Activated naive CD8-positive, alpha-beta T cell treated with anti-CD3 and anti-CD28 coated beads, Interleukin-2, amount 10 ng/mL, durations not matched to agents 7 days and 5 days (primary cell): ENCODE measurements around the gene USP17L26. TPM values are rescaled to one million over a fixed set of nuclear protein-coding genes. Genes with fewer than 3 reads are reported as not detected.
"Not testable (repeated sequence)": the region's sequence is repeated elsewhere in the genome, so short reads cannot be mapped to it uniquely, and the experiment has no call there.

Experiments used
- ATAC-seq: fragments of 150-1000 bp; cut with Tn5 transposase; one replicate; pipeline ENCODE4 v1.10.0; 2021; ENCODE audit warnings: low read depth, moderate library complexity
- POLR2A ChIA-PET: fragments of 350-600 bp; sonication (Branson Sonifier 250); formaldehyde crosslinking; loops from one replicate; lab custom pipeline; 2021; ENCODE audit warnings: antibody characterized with exemption; lab: Charles Lee
- DNase-seq: peaks from one replicate; pipeline ENCODE4 v3.0.0; 2021
- H3K27ac Mint-ChIP-seq: one replicate; pipeline ENCODE4 v1.8.0; 2022; ENCODE audit warnings: mild to moderate bottlenecking, mixed read lengths
- H3K27me3 Mint-ChIP-seq: one replicate; pipeline ENCODE4 v1.8.0; 2022; ENCODE audit warnings: mild to moderate bottlenecking, moderate library complexity, mixed read lengths
- H3K36me3 Mint-ChIP-seq: one replicate; pipeline ENCODE4 v1.8.0; 2021; ENCODE audit warnings: mild to moderate bottlenecking, mixed read lengths
- H3K4me1 Mint-ChIP-seq: one replicate; pipeline ENCODE4 v1.8.0; 2021; ENCODE audit warnings: mixed read lengths
- H3K4me3 Mint-ChIP-seq: one replicate; pipeline ENCODE4 v1.8.0; 2022; ENCODE audit warnings: mild to moderate bottlenecking, moderate library complexity, mixed read lengths
- H3K9me3 Mint-ChIP-seq: one replicate; pipeline ENCODE4 v1.8.0; 2021; ENCODE audit warnings: mixed read lengths
- total RNA-seq, 2 experiments: library from RNA; stranded (reverse); gene quantifications; one replicate each; pipeline ENCODE4 v1.2.3, GENCODE V29; 2021

USP17L26 gene
- total RNA-seq: not detected

GRCh38 chr4:9334358-9334757 lies at the start of gene USP17L26:
TSS of gene USP17L26 (plus strand) at chr4:9334658. CDS start at chr4:9334658, 0 bp downstream.
- H3K4me1 Mint-ChIP-seq, H3K27ac Mint-ChIP-seq, DNase-seq, H3K36me3 Mint-ChIP-seq, H3K4me3 Mint-ChIP-seq, H3K9me3 Mint-ChIP-seq, POLR2A ChIA-PET, ATAC-seq, H3K27me3 Mint-ChIP-seq: not testable (repeated sequence)

- DNase-seq, H3K36me3 Mint-ChIP-seq, H3K9me3 Mint-ChIP-seq, POLR2A ChIA-PET, H3K4me1 Mint-ChIP-seq, H3K4me3 Mint-ChIP-seq, H3K27ac Mint-ChIP-seq, ATAC-seq, H3K27me3 Mint-ChIP-seq: not testable (repeated sequence)
Measured at GRCh38 chr4:9324191-9324590, 10.3 kb upstream of the USP17L26 start.

- not testable (repeated sequence) for H3K4me3 Mint-ChIP-seq
Measured at GRCh38 chr4:9324865-9325264, 9.6 kb upstream of the USP17L26 start, which contains the start of gene USP17L24. TSS of gene USP17L24 (plus strand) at chr4:9325165. CDS start at chr4:9325165, 0 bp downstream.

GRCh38 chr4:9329611-9330010 lies 4.8 kb upstream of the USP17L26 start, which contains the start of gene USP17L25:
TSS of gene USP17L25 (plus strand) at chr4:9329911. CDS start at chr4:9329911, 0 bp downstream.
- DNase-seq, H3K4me3 Mint-ChIP-seq, ATAC-seq, H3K27ac Mint-ChIP-seq, POLR2A ChIA-PET, H3K27me3 Mint-ChIP-seq, H3K36me3 Mint-ChIP-seq, H3K9me3 Mint-ChIP-seq, H3K4me1 Mint-ChIP-seq: not testable (repeated sequence)

More at GRCh38 chr4:9324865-9325264, 9.6 kb upstream of the USP17L26 start, which contains the start of gene USP17L24:
- ATAC-seq, H3K4me1 Mint-ChIP-seq, POLR2A ChIA-PET, H3K9me3 Mint-ChIP-seq, DNase-seq, H3K36me3 Mint-ChIP-seq, H3K27ac Mint-ChIP-seq, H3K27me3 Mint-ChIP-seq: not testable (repeated sequence)

GRCh38 chr4:9339103-9339502 lies 4.6 kb downstream of the USP17L26 start, which contains the start of gene USP17L5:
TSS of gene USP17L5 (plus strand) at chr4:9339403. CDS start at chr4:9339403, 0 bp downstream.
- H3K27ac Mint-ChIP-seq, H3K9me3 Mint-ChIP-seq, H3K4me1 Mint-ChIP-seq, POLR2A ChIA-PET, H3K36me3 Mint-ChIP-seq, ATAC-seq, H3K4me3 Mint-ChIP-seq, H3K27me3 Mint-ChIP-seq, DNase-seq: not testable (repeated sequence)

- POLR2A ChIA-PET, H3K4me1 Mint-ChIP-seq, H3K9me3 Mint-ChIP-seq, DNase-seq, H3K4me3 Mint-ChIP-seq, ATAC-seq, H3K36me3 Mint-ChIP-seq, H3K27ac Mint-ChIP-seq, H3K27me3 Mint-ChIP-seq: not testable (repeated sequence)
Measured at GRCh38 chr4:9343848-9344247, 9.4 kb downstream of the USP17L26 start, which contains the start of gene USP17L27. TSS of gene USP17L27 (plus strand) at chr4:9344148. CDS start at chr4:9344148, 0 bp downstream.

GRCh38 chr4:9348593-9348992 lies 14.1 kb downstream of the USP17L26 start, which contains the start of gene USP17L28:
TSS of gene USP17L28 (plus strand) at chr4:9348893. CDS start at chr4:9348893, 0 bp downstream.
- H3K9me3 Mint-ChIP-seq, H3K36me3 Mint-ChIP-seq, H3K4me1 Mint-ChIP-seq, DNase-seq, H3K27me3 Mint-ChIP-seq, POLR2A ChIA-PET, H3K27ac Mint-ChIP-seq, ATAC-seq, H3K4me3 Mint-ChIP-seq: not testable (repeated sequence)

GRCh38 chr4:9350866-9351265 lies 16.4 kb downstream of the USP17L26 start:
- H3K4me1 Mint-ChIP-seq, H3K36me3 Mint-ChIP-seq, H3K4me3 Mint-ChIP-seq, DNase-seq, H3K9me3 Mint-ChIP-seq, H3K27me3 Mint-ChIP-seq, ATAC-seq, POLR2A ChIA-PET, H3K27ac Mint-ChIP-seq: not testable (repeated sequence)

- H3K27ac Mint-ChIP-seq, H3K4me1 Mint-ChIP-seq, POLR2A ChIA-PET, H3K4me3 Mint-ChIP-seq, H3K27me3 Mint-ChIP-seq, ATAC-seq, DNase-seq, H3K36me3 Mint-ChIP-seq, H3K9me3 Mint-ChIP-seq: not testable (repeated sequence)
Measured at GRCh38 chr4:9353338-9353737, 18.9 kb downstream of the USP17L26 start, which contains the start of gene USP17L29. TSS of gene USP17L29 (plus strand) at chr4:9353638. CDS start at chr4:9353638, 0 bp downstream.

GRCh38 chr4:9362829-9363228 lies 28.4 kb downstream of the USP17L26 start, which contains the start of gene USP17L30:
TSS of gene USP17L30 (plus strand) at chr4:9363129. CDS start at chr4:9363129, 0 bp downstream.
- DNase-seq, H3K27me3 Mint-ChIP-seq, POLR2A ChIA-PET, H3K9me3 Mint-ChIP-seq, H3K4me1 Mint-ChIP-seq, H3K4me3 Mint-ChIP-seq, ATAC-seq, H3K27ac Mint-ChIP-seq, H3K36me3 Mint-ChIP-seq: not testable (repeated sequence)

- H3K27me3 Mint-ChIP-seq, H3K27ac Mint-ChIP-seq, POLR2A ChIA-PET, H3K36me3 Mint-ChIP-seq, ATAC-seq, H3K9me3 Mint-ChIP-seq, H3K4me3 Mint-ChIP-seq, DNase-seq, H3K4me1 Mint-ChIP-seq: not testable (repeated sequence)
Measured at GRCh38 chr4:9379881-9380280, 45.4 kb downstream of the USP17L26 start.

- H3K27ac Mint-ChIP-seq, H3K4me1 Mint-ChIP-seq, H3K36me3 Mint-ChIP-seq, H3K27me3 Mint-ChIP-seq, ATAC-seq, POLR2A ChIA-PET, H3K9me3 Mint-ChIP-seq: not testable (repeated sequence)
- DNase-seq: peak; percentile 60
- peak overlapping the region; percentile 51 for H3K4me3 Mint-ChIP-seq
Measured at GRCh38 chr4:9381012-9381534, 46.6 kb downstream of the USP17L26 start.

GRCh38 chr4:9384126-9384525 lies 49.7 kb downstream of the USP17L26 start:
- Mint-ChIP-seq H3K36me3 (no peaks in the 10 kb centered on the region), H3K9me3 (no peaks in the 10 kb centered on the region), H3K27me3 (peaks cover 2% of the 10 kb centered on the region), H3K27ac (no peak overlapping the region), H3K4me3 (no peak overlapping the region), H3K4me1 (no peaks in the 10 kb centered on the region)
- ATAC-seq (no peak), DNase-seq (no peak)
- POLR2A ChIA-PET: no interaction called here
